ENCODE data around the gene PDE3A.
"Not testable (repeated sequence)": the region's sequence is repeated elsewhere in the genome, so short reads cannot be mapped to it uniquely, and the experiment has no call there.

The PDE3A gene

GRCh38 chr12:20503858-20504257 lies 135.5 kb downstream of the PDE3A start:
- DNase-seq = no peak

GRCh38 chr12:20505056-20505455 lies 136.7 kb downstream of the PDE3A start:
- DNase-seq = no peak

GRCh38 chr12:20507056-20507455 lies 138.7 kb downstream of the PDE3A start:
- DNase-seq = no peak

- DNase-seq = no peak
Observed at GRCh38 chr12:20507711-20508110, 139.4 kb downstream of the PDE3A start.

- DNase-seq = no peak
Observed at GRCh38 chr12:20508359-20508758, 140.0 kb downstream of the PDE3A start.

GRCh38 chr12:20508962-20509361 lies 140.6 kb downstream of the PDE3A start:
- DNase-seq = no peak

GRCh38 chr12:20510811-20511210 lies 142.5 kb downstream of the PDE3A start:
- no peak for DNase-seq

GRCh38 chr12:20513189-20513588 lies 144.9 kb downstream of the PDE3A start:
- no peak for DNase-seq

GRCh38 chr12:20514598-20514997 lies 146.3 kb downstream of the PDE3A start:
- no peak for DNase-seq

- DNase-seq = no peak
Observed at GRCh38 chr12:20520532-20520931, 152.2 kb downstream of the PDE3A start.

- no peak for DNase-seq
Observed at GRCh38 chr12:20523658-20524057, 155.3 kb downstream of the PDE3A start.

GRCh38 chr12:20524113-20524512 lies 155.8 kb downstream of the PDE3A start:
- DNase-seq = no peak

- no peak for DNase-seq
Observed at GRCh38 chr12:20525064-20525610, 156.8 kb downstream of the PDE3A start.

GRCh38 chr12:20527417-20528163 lies 159.3 kb downstream of the PDE3A start:
- DNase-seq = no peak

GRCh38 chr12:20528208-20528607 lies 159.9 kb downstream of the PDE3A start:
- DNase-seq = no peak

- DNase-seq = no peak
Observed at GRCh38 chr12:20546267-20546666, 177.9 kb downstream of the PDE3A start.

- DNase-seq = no peak
Observed at GRCh38 chr12:20547816-20548575, 179.7 kb downstream of the PDE3A start.

- DNase-seq = no peak
Observed at GRCh38 chr12:20548611-20549010, 180.3 kb downstream of the PDE3A start.

- no peak for DNase-seq
Observed at GRCh38 chr12:20549108-20549719, 180.9 kb downstream of the PDE3A start.

- not testable (repeated sequence) for DNase-seq
Observed at GRCh38 chr12:20551742-20552442, 183.6 kb downstream of the PDE3A start.

GRCh38 chr12:20552586-20552985 lies 184.2 kb downstream of the PDE3A start:
- not testable (repeated sequence) for DNase-seq

- DNase-seq = no peak
Observed at GRCh38 chr12:20555015-20555414, 186.7 kb downstream of the PDE3A start.

GRCh38 chr12:20555771-20556170 lies 187.4 kb downstream of the PDE3A start:
- no peak for DNase-seq

All from activated naive CD4-positive, alpha-beta T cell treated with anti-CD3 and anti-CD28 coated beads, Interleukin-2, amount 50 U/mL, for 16 hours (primary cell).